OCI-LY3 (cell line): ENCODE measurements around the gene ERG.

Experiments used
- H2AFZ ChIP-seq: fragments of 200-600, 300-600 bp; shearing (Covaris generic); 2 replicates; pipeline ENCODE4 v1.6.0; 2014; ENCODE audit warnings: antibody characterized with exemption, low read depth, low read length
- H3K27ac ChIP-seq: fragments of 200-600, 300-600 bp; sonication (generic); 2 replicates; pipeline ENCODE4 v1.5.1; 2014; ENCODE audit warnings: mild to moderate bottlenecking, low read length, moderate library complexity, mixed read lengths
- H3K27me3 ChIP-seq: fragments of 200-600, 300-600 bp; sonication (generic); 2 replicates; pipeline ENCODE4 v1.6.1; 2014; ENCODE audit warnings: low read depth, low read length, mixed read lengths
- H3K36me3 ChIP-seq: fragments of 200-600, 300-600 bp; sonication (generic); replicated peaks from 2 replicates; pipeline ENCODE3; 2014; ENCODE audit warnings: low read depth, low read length, mixed read lengths
- H3K4me1 ChIP-seq: fragments of 300-600, 200-600 bp; sonication (generic); 2 replicates; pipeline ENCODE4 v1.6.1; 2014; ENCODE audit warnings: low read length, mixed read lengths
- H3K4me2 ChIP-seq: fragments of 200-600, 300-600 bp; sonication (generic); 2 replicates; pipeline ENCODE4 v1.6.1; 2014; ENCODE audit warnings: low read length, mixed read lengths
- H3K4me3 ChIP-seq: fragments of 300-600, 200-600 bp; sonication (generic); 2 replicates; pipeline ENCODE4 v1.5.1; 2014; ENCODE audit warnings: antibody characterized with exemption, mild to moderate bottlenecking, low read length, moderate library complexity
- H3K79me2 ChIP-seq: fragments of 300-600, 200-600 bp; shearing (Covaris generic); 2 replicates; pipeline ENCODE4 v1.6.1; 2014; ENCODE audit warnings: mild to moderate bottlenecking, low read length, mixed read lengths
- H3K9ac ChIP-seq: fragments of 300-600, 200-600 bp; shearing (Covaris generic); 2 replicates; pipeline ENCODE4 v1.6.0; 2014; ENCODE audit warnings: mild to moderate bottlenecking, low read length, moderate library complexity
- H3K9me3 ChIP-seq: fragments of 200-600, 300-600 bp; shearing (Covaris generic); 2 replicates; pipeline ENCODE4 v1.6.1; 2014; ENCODE audit warnings: low read length, mixed read lengths; ENCODE audit not compliant: insufficient read depth
- H4K20me1 ChIP-seq: fragments of 200-600, 300-600 bp; sonication (generic); 2 replicates; pipeline ENCODE4 v1.6.1; 2016; ENCODE audit warnings: low read length, mixed read lengths; ENCODE audit not compliant: insufficient read depth
- CTCF ChIP-seq: fragments of 200-600, 300-600 bp; sonication (generic); IDR thresholded peaks from 2 replicates; pipeline ENCODE4 v1.5.1; 2014; ENCODE audit warnings: antibody characterized with exemption, low read length, low read depth
- EZH2phosphoT487 ChIP-seq: fragments of 200-600 bp; shearing (Covaris generic); IDR thresholded peaks from 2 replicates; pipeline ENCODE4 v1.6.1; 2018; ENCODE audit warnings: antibody characterized with exemption, mixed run types, low read depth

The ERG gene

GRCh38 chr21:38404177-38404576 is 94.1 kb downstream of the ERG start:
- H3K4me3 ChIP-seq: no peak overlapping the region
- no peak overlapping the region for H3K4me2 ChIP-seq
- H3K27me3 ChIP-seq: peaks cover 7% of the 10 kb centered on the region; the same call in 1 of the 2 replicates
- no peaks in the 10 kb centered on the region for H3K4me1 ChIP-seq
- H3K36me3 ChIP-seq: no peaks in the 10 kb centered on the region
- no peak overlapping the region for H2AFZ ChIP-seq
- H3K79me2 ChIP-seq: no peaks in the 10 kb centered on the region
- no peaks in the 10 kb centered on the region for H3K9me3 ChIP-seq
- no peak overlapping the region for H3K9ac ChIP-seq
- TF ChIP-seq EZH2phosphoT487 (no peak), CTCF (no peak)
- H3K27ac ChIP-seq: no peak overlapping the region
- H4K20me1 ChIP-seq: no peaks in the 10 kb centered on the region

- H3K4me2 ChIP-seq: no peak overlapping the region
- peaks cover 7% of the 10 kb centered on the region; the same call in 1 of the 2 replicates for H3K27me3 ChIP-seq
- H3K4me3 ChIP-seq: no peak overlapping the region
- no peaks in the 10 kb centered on the region for H3K79me2 ChIP-seq
- no peaks in the 10 kb centered on the region for H4K20me1 ChIP-seq
- no peak overlapping the region for H3K27ac ChIP-seq
- H3K9me3 ChIP-seq: no peaks in the 10 kb centered on the region
- H3K4me1 ChIP-seq: no peaks in the 10 kb centered on the region
- H3K36me3 ChIP-seq: no peaks in the 10 kb centered on the region
- TF ChIP-seq EZH2phosphoT487 (no peak), CTCF (no peak)
- H2AFZ ChIP-seq: no peak overlapping the region
- H3K9ac ChIP-seq: no peak overlapping the region
Measured at GRCh38 chr21:38402795-38403194, 95.5 kb downstream of the ERG start.

GRCh38 chr21:38402291-38402690 is 96.0 kb downstream of the ERG start:
- Histone ChIP-seq H3K27me3 (peaks cover 7% of the 10 kb centered on the region; the same call in 1 of the 2 replicates), H4K20me1 (no peaks in the 10 kb centered on the region), H3K27ac (no peak overlapping the region), H3K9ac (no peak overlapping the region), H3K36me3 (no peaks in the 10 kb centered on the region), H3K4me1 (no peaks in the 10 kb centered on the region), H2AFZ (no peak overlapping the region), H3K79me2 (no peaks in the 10 kb centered on the region), H3K4me2 (no peak overlapping the region), H3K4me3 (no peak overlapping the region), H3K9me3 (no peaks in the 10 kb centered on the region)
- TF ChIP-seq CTCF (no peak), EZH2phosphoT487 (no peak)

GRCh38 chr21:38401191-38401926 is 96.9 kb downstream of the ERG start:
- Histone ChIP-seq H3K4me3 (no peak overlapping the region), H3K4me2 (no peak overlapping the region)

More at GRCh38 chr21:38401191-38401926, 96.9 kb downstream of the ERG start:
- TF ChIP-seq CTCF (no peak), EZH2phosphoT487 (no peak)
- H4K20me1 ChIP-seq: no peaks in the 10 kb centered on the region
- peaks cover 7% of the 10 kb centered on the region; the same call in 1 of the 2 replicates for H3K27me3 ChIP-seq
- no peaks in the 10 kb centered on the region for H3K36me3 ChIP-seq
- H3K9me3 ChIP-seq: no peaks in the 10 kb centered on the region
- no peak overlapping the region for H3K27ac ChIP-seq
- H3K4me1 ChIP-seq: no peaks in the 10 kb centered on the region
- H3K79me2 ChIP-seq: no peaks in the 10 kb centered on the region
- no peak overlapping the region for H3K9ac ChIP-seq
- H2AFZ ChIP-seq: no peak overlapping the region
